Measurements from ENCODE around the gene DMXL1. TPM values are rescaled to one million over a fixed set of nuclear protein-coding genes. Genes with fewer than 3 reads are reported as not detected.
A peak's percentile ranks its signal among the peaks of the same experiment; 100 is the strongest.

Gene DMXL1
- total and polyA plus RNA-seq, 4 experiments from 2014 or later, result 10.3 to 37.9 (median 23.5) TPM

- H3K27me3 ChIP-seq (ENCODE audit: insufficient read depth, low read length), result no peaks in the 10 kb centered on the region
- no peak overlapping the region for H3K27ac ChIP-seq (ENCODE audit: low read depth, low read length)
- Mint-ChIP-seq H3K27ac (no peak overlapping the region), H3K4me3 (no peak overlapping the region), H3K36me3 (peaks cover 6 to 12% of the 10 kb centered on the region in 2 donors), H3K4me1 (peaks cover 37 to 47% (median 40%) of the 10 kb centered on the region in 4 donors), H3K27me3 (no peaks in the 10 kb centered on the region), H3K9me3 (no peaks in the 10 kb centered on the region)
- ChIA-PET POLR2A (ENCODE audit: partially characterized antibody) (interaction anchor here (0.6 to 1.6 kb wide), 4 partner anchors 7 to 316 kb away, joined by 3 read pairs; partner anchors contain the start of gene DMXL1), CTCF (ENCODE audit: partially characterized antibody) (interaction anchor here (0.7 kb wide), 1 partner anchor 10 kb away, joined by 3 read pairs; no protein-coding TSS in a partner anchor)
- intact Hi-C loops (cut with micrococcal nuclease), result no loop called here
- no peaks in the 10 kb centered on the region for H3K36me3 ChIP-seq (ENCODE audit: insufficient read depth, low read length)
- H3K4me1 ChIP-seq (ENCODE audit: insufficient read depth, low read length), result peaks cover 37% of the 10 kb centered on the region
- no peaks in the 10 kb centered on the region for H3K9me3 ChIP-seq (ENCODE audit: control insufficient read depth in 1 of 2, low read length in 2 of 2)
- H3K4me3 ChIP-seq (ENCODE audit: low read length in 2 of 2), result no peak overlapping the region
- no peak for DNase-seq
Observed at GRCh38 chr5:119078071-119078846, 7.4 kb downstream of the DMXL1 start.

- no peaks in the 10 kb centered on the region for H3K27me3 Mint-ChIP-seq
- POLR2A ChIA-PET (ENCODE audit: partially characterized antibody), result interaction anchor here (1.0 to 1.6 kb wide), 2 partner anchors 8 to 199 kb away, joined by 3 read pairs; partner anchors contain the start of gene DMXL1
- no peak overlapping the region for H3K4me3 Mint-ChIP-seq
- H3K27me3 ChIP-seq (ENCODE audit: insufficient read depth, low read length), result no peaks in the 10 kb centered on the region
- H3K36me3 Mint-ChIP-seq, result peaks cover 6 to 11% of the 10 kb centered on the region in 2 donors
- peaks cover 31% of the 10 kb centered on the region for H3K4me1 ChIP-seq (ENCODE audit: insufficient read depth, low read length)
- no peaks in the 10 kb centered on the region for H3K36me3 ChIP-seq (ENCODE audit: insufficient read depth, low read length)
- H3K4me1 Mint-ChIP-seq, result peaks cover 34 to 41% (median 35%) of the 10 kb centered on the region in 4 donors
- H3K27ac ChIP-seq (ENCODE audit: low read depth, low read length), result no peak overlapping the region
- no peaks in the 10 kb centered on the region for H3K9me3 ChIP-seq (ENCODE audit: control insufficient read depth in 1 of 2, low read length in 2 of 2)
- CTCF ChIA-PET (ENCODE audit: partially characterized antibody), result no interaction called here
- DNase-seq, result no peak
- peak overlapping the region in 1 of 7 donors; percentile 19 for H3K27ac Mint-ChIP-seq
- intact Hi-C loops (cut with micrococcal nuclease), result no loop called here
- no peaks in the 10 kb centered on the region for H3K9me3 Mint-ChIP-seq
- H3K4me3 ChIP-seq (ENCODE audit: low read length in 2 of 2), result no peak overlapping the region
Observed at GRCh38 chr5:119078861-119079260, 8.0 kb downstream of the DMXL1 start.

- peak in 2 of 5 donors; percentile 4 to 16 for DNase-seq
- ChIA-PET CTCF (ENCODE audit: partially characterized antibody) (interaction anchor here (1.7 kb wide), 1 partner anchor 91 kb away, joined by 5 read pairs; the partner anchor contains the start of gene DTWD2), POLR2A (ENCODE audit: partially characterized antibody) (interaction anchor here (1.0 to 1.6 kb wide), 2 partner anchors 8 to 199 kb away, joined by 3 read pairs; partner anchors contain the start of gene DMXL1)
- no peaks in the 10 kb centered on the region for H3K9me3 Mint-ChIP-seq
- H3K4me3 ChIP-seq (ENCODE audit: low read length in 2 of 2), result no peak overlapping the region
- intact Hi-C loops (cut with micrococcal nuclease), result no loop called here
- H3K36me3 Mint-ChIP-seq, result peaks cover 6 to 11% of the 10 kb centered on the region in 2 donors
- no peaks in the 10 kb centered on the region for H3K27me3 ChIP-seq (ENCODE audit: insufficient read depth, low read length)
- H3K27me3 Mint-ChIP-seq, result no peaks in the 10 kb centered on the region
- H3K4me3 Mint-ChIP-seq, result peak overlapping the region in 1 of 8 donors; percentile 52
- H3K4me1 Mint-ChIP-seq, result peaks cover 30 to 36% (median 30%) of the 10 kb centered on the region in 4 donors
- H3K27ac ChIP-seq (ENCODE audit: low read depth, low read length), result no peak overlapping the region
- no peaks in the 10 kb centered on the region for H3K36me3 ChIP-seq (ENCODE audit: insufficient read depth, low read length)
- peaks cover 26% of the 10 kb centered on the region for H3K4me1 ChIP-seq (ENCODE audit: insufficient read depth, low read length)
- no peaks in the 10 kb centered on the region for H3K9me3 ChIP-seq (ENCODE audit: control insufficient read depth in 1 of 2, low read length in 2 of 2)
- H3K27ac Mint-ChIP-seq, result peak overlapping the region in 3 of 7 donors; percentile 14 to 49 (median 17)
Observed at GRCh38 chr5:119079318-119079921, 8.5 kb downstream of the DMXL1 start.

GRCh38 chr5:119080936-119081335, 10.0 kb downstream of the DMXL1 start:
- H3K4me1 ChIP-seq (ENCODE audit: insufficient read depth, low read length), result peaks cover 14% of the 10 kb centered on the region
- ChIA-PET CTCF (ENCODE audit: partially characterized antibody) (interaction anchor here (1.7 kb wide), 1 partner anchor 93 kb away, joined by 5 read pairs; the partner anchor contains the start of gene DTWD2), POLR2A (ENCODE audit: partially characterized antibody) (interaction anchor here (1.3 kb wide), 1 partner anchor 10 kb away, joined by 7 read pairs; the partner anchor contains the start of gene DMXL1)
- intact Hi-C loops (cut with micrococcal nuclease), result no loop called here
- Mint-ChIP-seq H3K27me3 (no peaks in the 10 kb centered on the region), H3K27ac (peak overlapping the region in 1 of 7 donors; percentile 58), H3K9me3 (peaks cover 0 to 7% (median 0%) of the 10 kb centered on the region in 8 donors), H3K36me3 (peaks cover 16 to 23% of the 10 kb centered on the region in 2 donors), H3K4me1 (peaks cover 27 to 36% (median 30%) of the 10 kb centered on the region in 4 donors), H3K4me3 (no peak overlapping the region)
- no peaks in the 10 kb centered on the region for H3K27me3 ChIP-seq (ENCODE audit: insufficient read depth, low read length)
- H3K27ac ChIP-seq (ENCODE audit: low read depth, low read length), result no peak overlapping the region
- H3K4me3 ChIP-seq (ENCODE audit: low read length in 2 of 2), result no peak overlapping the region
- no peaks in the 10 kb centered on the region for H3K36me3 ChIP-seq (ENCODE audit: insufficient read depth, low read length)
- DNase-seq, result no peak
- no peaks in the 10 kb centered on the region for H3K9me3 ChIP-seq (ENCODE audit: control insufficient read depth in 1 of 2, low read length in 2 of 2)

- H3K27ac Mint-ChIP-seq, result no peak overlapping the region
Observed at GRCh38 chr5:119082691-119083090, 11.8 kb downstream of the DMXL1 start.

GRCh38 chr5:119083679-119084078, 12.8 kb downstream of the DMXL1 start:
- no peak for DNase-seq
- peaks cover 0 to 13% (median 0%) of the 10 kb centered on the region in 8 donors for H3K9me3 Mint-ChIP-seq
- H3K27ac Mint-ChIP-seq, result no peak overlapping the region
- ChIA-PET POLR2A (ENCODE audit: partially characterized antibody) (no interaction called here), CTCF (ENCODE audit: partially characterized antibody) (no interaction called here)
- H3K27me3 Mint-ChIP-seq, result no peaks in the 10 kb centered on the region
- Histone ChIP-seq H3K9me3 (ENCODE audit: control insufficient read depth in 1 of 2, low read length in 2 of 2) (no peaks in the 10 kb centered on the region), H3K27ac (ENCODE audit: low read depth, low read length) (no peak overlapping the region), H3K36me3 (ENCODE audit: insufficient read depth, low read length) (no peaks in the 10 kb centered on the region), H3K4me3 (ENCODE audit: low read length in 2 of 2) (no peak overlapping the region), H3K4me1 (ENCODE audit: insufficient read depth, low read length) (peaks cover 10% of the 10 kb centered on the region), H3K27me3 (ENCODE audit: insufficient read depth, low read length) (no peaks in the 10 kb centered on the region)
- intact Hi-C loops (cut with micrococcal nuclease), result no loop called here
- H3K36me3 Mint-ChIP-seq, result peaks cover 21 to 29% of the 10 kb centered on the region in 2 donors
- peaks cover 36 to 48% (median 40%) of the 10 kb centered on the region in 4 donors for H3K4me1 Mint-ChIP-seq
- no peak overlapping the region for H3K4me3 Mint-ChIP-seq

More at GRCh38 chr5:119082691-119083090, 11.8 kb downstream of the DMXL1 start:
- Histone ChIP-seq H3K9me3 (ENCODE audit: control insufficient read depth in 1 of 2, low read length in 2 of 2) (no peaks in the 10 kb centered on the region), H3K27ac (ENCODE audit: low read depth, low read length) (no peak overlapping the region), H3K4me1 (ENCODE audit: insufficient read depth, low read length) (peaks cover 10% of the 10 kb centered on the region), H3K27me3 (ENCODE audit: insufficient read depth, low read length) (no peaks in the 10 kb centered on the region), H3K4me3 (ENCODE audit: low read length in 2 of 2) (no peak overlapping the region), H3K36me3 (ENCODE audit: insufficient read depth, low read length) (no peaks in the 10 kb centered on the region)
- ChIA-PET POLR2A (ENCODE audit: partially characterized antibody) (interaction anchor here (1.0 kb wide), 1 partner anchor 12 kb away, joined by 5 read pairs; the partner anchor contains the start of gene DMXL1), CTCF (ENCODE audit: partially characterized antibody) (interaction anchor here (0.9 kb wide), 1 partner anchor 17 kb away, joined by 3 read pairs; no protein-coding TSS in a partner anchor)
- no peak for DNase-seq
- Mint-ChIP-seq H3K4me3 (no peak overlapping the region), H3K27me3 (no peaks in the 10 kb centered on the region), H3K36me3 (peaks cover 21 to 29% of the 10 kb centered on the region in 2 donors), H3K9me3 (peaks cover 0 to 13% (median 0%) of the 10 kb centered on the region in 8 donors), H3K4me1 (peaks cover 34 to 47% (median 38%) of the 10 kb centered on the region in 4 donors)
- intact Hi-C loops (cut with micrococcal nuclease), result no loop called here
